ENCODE results near the gene COL25A1.
A peak's percentile ranks its signal among the peaks of the same experiment; 100 is the strongest.
"Not testable (repeated sequence)": the region's sequence is repeated elsewhere in the genome, so short reads cannot be mapped to it uniquely, and the experiment has no call there.

Gene COL25A1

GRCh38 chr4:108943976-108944591, 358.4 kb downstream of the COL25A1 start:
- DNase-seq, result no peak

GRCh38 chr4:108943371-108943770, 359.1 kb downstream of the COL25A1 start:
- no peak for DNase-seq

GRCh38 chr4:108941904-108942430, 360.5 kb downstream of the COL25A1 start:
- no peak for DNase-seq

- no peak for DNase-seq
Observed at GRCh38 chr4:108940634-108941033, 361.8 kb downstream of the COL25A1 start.

- DNase-seq, result no peak
Observed at GRCh38 chr4:108940149-108940548, 362.3 kb downstream of the COL25A1 start.

- DNase-seq, result no peak
Observed at GRCh38 chr4:108937066-108937465, 365.4 kb downstream of the COL25A1 start.

- not testable (repeated sequence) for DNase-seq
Observed at GRCh38 chr4:108933925-108934324, 368.5 kb downstream of the COL25A1 start.

GRCh38 chr4:108933046-108933445, 369.4 kb downstream of the COL25A1 start:
- no peak for DNase-seq

- DNase-seq, result no peak
Observed at GRCh38 chr4:108931926-108932325, 370.5 kb downstream of the COL25A1 start.

GRCh38 chr4:108930186-108930585, 372.3 kb downstream of the COL25A1 start:
- DNase-seq, result no peak

GRCh38 chr4:108926781-108927180, 375.7 kb downstream of the COL25A1 start:
- no peak for DNase-seq

GRCh38 chr4:108926061-108926460, 376.4 kb downstream of the COL25A1 start:
- peak; percentile 56 to 58 for DNase-seq

GRCh38 chr4:108922191-108922590, 380.3 kb downstream of the COL25A1 start:
- DNase-seq, result no peak

- DNase-seq, result no peak
Observed at GRCh38 chr4:108920395-108921087, 381.9 kb downstream of the COL25A1 start.

- DNase-seq, result no peak
Observed at GRCh38 chr4:108919226-108919893, 383.1 kb downstream of the COL25A1 start.

- no peak for DNase-seq
Observed at GRCh38 chr4:108917255-108917654, 385.2 kb downstream of the COL25A1 start.

- DNase-seq, result no peak
Observed at GRCh38 chr4:108916638-108917037, 385.8 kb downstream of the COL25A1 start.

- no peak for DNase-seq
Observed at GRCh38 chr4:108906866-108907367, 395.5 kb downstream of the COL25A1 start.

GRCh38 chr4:108906006-108906405, 396.5 kb downstream of the COL25A1 start:
- no peak for DNase-seq

- no peak for DNase-seq
Observed at GRCh38 chr4:108903464-108904221, 398.8 kb downstream of the COL25A1 start.

GRCh38 chr4:108902769-108903168, 399.7 kb downstream of the COL25A1 start:
- no peak for DNase-seq

- DNase-seq, result no peak
Observed at GRCh38 chr4:108901291-108901690, 401.2 kb downstream of the COL25A1 start.

- no peak for DNase-seq
Observed at GRCh38 chr4:108900018-108900580, 402.4 kb downstream of the COL25A1 start.
